Liver (tissue), 3 donors: Measurements from ENCODE around the gene RFX4.

Source experiments
- TF ChIP-seq, protein P1 (sequence below): IDR thresholded peaks from 2 replicates; pipeline ENCODE4 v1.6.1; 2016; ENCODE audit warnings: antibody characterized with exemption
- TF ChIP-seq, protein P2 (sequence below): fragments of 150-350 bp; IDR thresholded peaks from 2 replicates; pipeline ENCODE4 v1.5.1; 2017; ENCODE audit warnings: improper control_type of control experiment, low read depth, low read length; ENCODE audit not compliant: missing input control
- donor health status: healthy.
- donor health status: healthy.

DNA sequence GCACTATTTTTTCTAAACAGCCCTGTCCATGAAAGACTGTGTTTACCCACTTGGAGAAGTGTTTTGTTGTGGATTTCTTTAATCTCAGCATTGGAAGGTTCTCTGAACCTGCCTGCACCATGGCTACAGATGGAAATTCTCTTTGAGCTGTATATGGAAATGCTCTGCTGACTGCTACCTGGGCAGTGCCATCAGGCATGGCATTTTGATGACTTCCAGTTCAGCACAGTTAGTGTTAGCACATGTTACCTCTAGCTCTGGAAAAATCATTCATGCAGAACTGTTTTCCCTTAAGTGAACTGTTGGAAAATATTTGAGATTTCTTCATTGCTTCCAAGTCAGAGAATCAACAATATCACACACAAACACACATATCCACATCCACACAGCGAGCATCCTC, 139.1 kb downstream of the RFX4 start:
- TF ChIP-seq, protein P1, sequence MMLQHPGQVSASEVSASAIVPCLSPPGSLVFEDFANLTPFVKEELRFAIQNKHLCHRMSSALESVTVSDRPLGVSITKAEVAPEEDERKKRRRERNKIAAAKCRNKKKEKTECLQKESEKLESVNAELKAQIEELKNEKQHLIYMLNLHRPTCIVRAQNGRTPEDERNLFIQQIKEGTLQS = no peak
- TF ChIP-seq, protein P2, sequence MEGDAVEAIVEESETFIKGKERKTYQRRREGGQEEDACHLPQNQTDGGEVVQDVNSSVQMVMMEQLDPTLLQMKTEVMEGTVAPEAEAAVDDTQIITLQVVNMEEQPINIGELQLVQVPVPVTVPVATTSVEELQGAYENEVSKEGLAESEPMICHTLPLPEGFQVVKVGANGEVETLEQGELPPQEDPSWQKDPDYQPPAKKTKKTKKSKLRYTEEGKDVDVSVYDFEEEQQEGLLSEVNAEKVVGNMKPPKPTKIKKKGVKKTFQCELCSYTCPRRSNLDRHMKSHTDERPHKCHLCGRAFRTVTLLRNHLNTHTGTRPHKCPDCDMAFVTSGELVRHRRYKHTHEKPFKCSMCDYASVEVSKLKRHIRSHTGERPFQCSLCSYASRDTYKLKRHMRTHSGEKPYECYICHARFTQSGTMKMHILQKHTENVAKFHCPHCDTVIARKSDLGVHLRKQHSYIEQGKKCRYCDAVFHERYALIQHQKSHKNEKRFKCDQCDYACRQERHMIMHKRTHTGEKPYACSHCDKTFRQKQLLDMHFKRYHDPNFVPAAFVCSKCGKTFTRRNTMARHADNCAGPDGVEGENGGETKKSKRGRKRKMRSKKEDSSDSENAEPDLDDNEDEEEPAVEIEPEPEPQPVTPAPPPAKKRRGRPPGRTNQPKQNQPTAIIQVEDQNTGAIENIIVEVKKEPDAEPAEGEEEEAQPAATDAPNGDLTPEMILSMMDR = no peak
